ENCODE measurements around the gene PROX1.

The PROX1 gene

GRCh38 chr1:214017191-214017982, 29.6 kb downstream of the PROX1 start:
- no peak overlapping the region for H3K27ac Mint-ChIP-seq

GRCh38 chr1:214018386-214019268, 30.9 kb downstream of the PROX1 start:
- H3K4me1 Mint-ChIP-seq (ENCODE audit: low read depth), result no peaks in the 10 kb centered on the region
- H3K27me3 Mint-ChIP-seq (ENCODE audit: low read depth), result no peaks in the 10 kb centered on the region
- H3K9me3 Mint-ChIP-seq, result no peaks in the 10 kb centered on the region
- H3K27ac Mint-ChIP-seq, result no peak overlapping the region
- no peak overlapping the region for H3K4me3 Mint-ChIP-seq
- H3K36me3 Mint-ChIP-seq (ENCODE audit: low read depth), result no peaks in the 10 kb centered on the region

More at GRCh38 chr1:214017191-214017982, 29.6 kb downstream of the PROX1 start:
- Mint-ChIP-seq H3K4me3 (no peak overlapping the region), H3K27me3 (ENCODE audit: low read depth) (no peaks in the 10 kb centered on the region), H3K4me1 (ENCODE audit: low read depth) (no peaks in the 10 kb centered on the region), H3K9me3 (no peaks in the 10 kb centered on the region), H3K36me3 (ENCODE audit: low read depth) (no peaks in the 10 kb centered on the region)

GRCh38 chr1:214019499-214019898, 31.7 kb downstream of the PROX1 start:
- no peak overlapping the region for H3K27ac Mint-ChIP-seq
- no peaks in the 10 kb centered on the region for H3K9me3 Mint-ChIP-seq
- H3K27me3 Mint-ChIP-seq (ENCODE audit: low read depth), result no peaks in the 10 kb centered on the region
- H3K4me1 Mint-ChIP-seq (ENCODE audit: low read depth), result no peaks in the 10 kb centered on the region
- H3K36me3 Mint-ChIP-seq (ENCODE audit: low read depth), result no peaks in the 10 kb centered on the region
- no peak overlapping the region for H3K4me3 Mint-ChIP-seq

GRCh38 chr1:214021321-214021720, 33.5 kb downstream of the PROX1 start:
- Mint-ChIP-seq H3K4me3 (no peak overlapping the region), H3K36me3 (ENCODE audit: low read depth) (no peaks in the 10 kb centered on the region)

GRCh38 chr1:214022229-214022791, 34.5 kb downstream of the PROX1 start:
- Mint-ChIP-seq H3K4me3 (no peak overlapping the region), H3K9me3 (no peaks in the 10 kb centered on the region), H3K27me3 (ENCODE audit: low read depth) (peaks cover 4% of the 10 kb centered on the region), H3K27ac (no peak overlapping the region), H3K4me1 (ENCODE audit: low read depth) (no peaks in the 10 kb centered on the region), H3K36me3 (ENCODE audit: low read depth) (no peaks in the 10 kb centered on the region)

More at GRCh38 chr1:214021321-214021720, 33.5 kb downstream of the PROX1 start:
- Mint-ChIP-seq H3K4me1 (ENCODE audit: low read depth) (no peaks in the 10 kb centered on the region), H3K27me3 (ENCODE audit: low read depth) (no peaks in the 10 kb centered on the region), H3K9me3 (no peaks in the 10 kb centered on the region), H3K27ac (no peak overlapping the region)

- Mint-ChIP-seq H3K9me3 (no peaks in the 10 kb centered on the region), H3K4me1 (ENCODE audit: low read depth) (no peaks in the 10 kb centered on the region), H3K27ac (no peak overlapping the region), H3K36me3 (ENCODE audit: low read depth) (no peaks in the 10 kb centered on the region), H3K4me3 (no peak overlapping the region), H3K27me3 (ENCODE audit: low read depth) (peaks cover 6% of the 10 kb centered on the region)
Measured at GRCh38 chr1:214022810-214023425, 35.1 kb downstream of the PROX1 start.

GRCh38 chr1:214026985-214027384, 39.2 kb downstream of the PROX1 start:
- H3K9me3 Mint-ChIP-seq, result no peaks in the 10 kb centered on the region
- peaks cover 13% of the 10 kb centered on the region for H3K27me3 Mint-ChIP-seq (ENCODE audit: low read depth)

GRCh38 chr1:214027498-214027897, 39.7 kb downstream of the PROX1 start:
- Mint-ChIP-seq H3K9me3 (no peaks in the 10 kb centered on the region), H3K4me3 (no peak overlapping the region), H3K27ac (no peak overlapping the region), H3K27me3 (ENCODE audit: low read depth) (peaks cover 13% of the 10 kb centered on the region), H3K36me3 (ENCODE audit: low read depth) (no peaks in the 10 kb centered on the region), H3K4me1 (ENCODE audit: low read depth) (no peaks in the 10 kb centered on the region)

More at GRCh38 chr1:214026985-214027384, 39.2 kb downstream of the PROX1 start:
- Mint-ChIP-seq H3K4me1 (ENCODE audit: low read depth) (no peaks in the 10 kb centered on the region), H3K36me3 (ENCODE audit: low read depth) (no peaks in the 10 kb centered on the region), H3K4me3 (no peak overlapping the region), H3K27ac (no peak overlapping the region)

- Mint-ChIP-seq H3K4me3 (no peak overlapping the region), H3K36me3 (ENCODE audit: low read depth) (no peaks in the 10 kb centered on the region), H3K27ac (no peak overlapping the region), H3K9me3 (no peaks in the 10 kb centered on the region), H3K27me3 (ENCODE audit: low read depth) (peaks cover 13% of the 10 kb centered on the region), H3K4me1 (ENCODE audit: low read depth) (no peaks in the 10 kb centered on the region)
Measured at GRCh38 chr1:214028095-214028494, 40.3 kb downstream of the PROX1 start.

GRCh38 chr1:214028649-214029406, 41.1 kb downstream of the PROX1 start:
- no peaks in the 10 kb centered on the region for H3K36me3 Mint-ChIP-seq (ENCODE audit: low read depth)

GRCh38 chr1:214029796-214030195, 42.0 kb downstream of the PROX1 start:
- no peaks in the 10 kb centered on the region for H3K4me1 Mint-ChIP-seq (ENCODE audit: low read depth)
- no peaks in the 10 kb centered on the region for H3K36me3 Mint-ChIP-seq (ENCODE audit: low read depth)
- no peaks in the 10 kb centered on the region for H3K9me3 Mint-ChIP-seq
- no peak overlapping the region for H3K27ac Mint-ChIP-seq
- H3K27me3 Mint-ChIP-seq (ENCODE audit: low read depth), result peaks cover 13% of the 10 kb centered on the region
- no peak overlapping the region for H3K4me3 Mint-ChIP-seq

More at GRCh38 chr1:214028649-214029406, 41.1 kb downstream of the PROX1 start:
- H3K27ac Mint-ChIP-seq, result no peak overlapping the region
- no peaks in the 10 kb centered on the region for H3K4me1 Mint-ChIP-seq (ENCODE audit: low read depth)
- H3K9me3 Mint-ChIP-seq, result no peaks in the 10 kb centered on the region
- H3K27me3 Mint-ChIP-seq (ENCODE audit: low read depth), result peaks cover 13% of the 10 kb centered on the region
- H3K4me3 Mint-ChIP-seq, result no peak overlapping the region

- H3K4me3 Mint-ChIP-seq, result no peak overlapping the region
- H3K36me3 Mint-ChIP-seq (ENCODE audit: low read depth), result no peaks in the 10 kb centered on the region
- H3K9me3 Mint-ChIP-seq, result no peaks in the 10 kb centered on the region
- no peak overlapping the region for H3K27ac Mint-ChIP-seq
- no peaks in the 10 kb centered on the region for H3K4me1 Mint-ChIP-seq (ENCODE audit: low read depth)
- H3K27me3 Mint-ChIP-seq (ENCODE audit: low read depth), result peaks cover 13% of the 10 kb centered on the region
Measured at GRCh38 chr1:214031267-214031650, 43.5 kb downstream of the PROX1 start.

GRCh38 chr1:214037468-214037867, 49.7 kb downstream of the PROX1 start:
- Mint-ChIP-seq H3K4me3 (no peak overlapping the region), H3K27me3 (ENCODE audit: low read depth) (peaks cover 3% of the 10 kb centered on the region), H3K27ac (no peak overlapping the region), H3K9me3 (no peaks in the 10 kb centered on the region), H3K4me1 (ENCODE audit: low read depth) (no peaks in the 10 kb centered on the region), H3K36me3 (ENCODE audit: low read depth) (no peaks in the 10 kb centered on the region)
